GM21390 (cell line): ENCODE measurements around the gene DPP10.

Experiments used
- ATAC-seq: cut with Tn5 transposase; IDR thresholded peaks from one replicate; pipeline ENCODE4 v1.9.1; 2021; ENCODE audit not compliant: unreplicated experiment

DPP10 gene

DNA sequence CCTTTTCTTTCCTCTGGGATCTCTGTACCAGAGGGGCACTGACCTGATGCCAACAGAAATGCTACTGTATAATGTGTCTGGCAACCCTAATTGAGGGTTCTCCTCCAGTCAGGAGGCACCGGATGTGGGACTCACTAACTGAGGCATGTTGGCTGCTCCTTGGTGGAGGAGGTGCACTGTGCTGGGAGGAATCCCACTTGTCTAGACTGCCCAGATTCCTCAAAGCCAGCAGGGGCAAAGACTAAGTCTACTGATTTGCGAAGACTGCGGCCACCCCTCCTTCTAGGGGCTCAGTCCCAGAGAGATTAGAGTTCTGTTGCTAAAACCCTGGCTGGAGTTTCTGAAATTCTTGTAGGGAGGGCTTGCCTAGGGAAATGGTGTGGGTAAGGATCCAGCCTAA is 1192.1 kb downstream of the DPP10 start:
- no peak for ATAC-seq

- no peak for ATAC-seq
Observed at GRCh38 chr2:115635430-115635829, 1193.0 kb downstream of the DPP10 start.

DNA sequence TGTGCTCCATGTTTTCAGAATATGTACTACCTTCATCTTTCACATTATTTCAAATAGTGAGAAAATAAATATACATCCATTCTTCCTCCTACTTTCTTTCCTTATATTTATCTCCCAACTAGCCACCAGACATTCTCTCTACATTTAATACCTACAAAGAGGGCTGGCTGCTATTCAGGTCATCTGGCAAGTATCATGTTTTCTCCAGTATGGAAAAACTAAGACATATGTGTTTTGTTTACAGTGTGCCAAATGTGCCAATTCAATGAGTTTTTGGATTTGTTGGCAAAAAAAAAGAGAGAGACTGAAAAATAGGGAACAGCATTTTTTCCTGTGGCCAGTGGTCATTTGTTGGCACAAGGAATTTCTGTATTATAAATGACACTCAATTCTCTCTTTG is 1207.3 kb downstream of the DPP10 start:
- no peak for ATAC-seq

- no peak for ATAC-seq
Observed at GRCh38 chr2:115650827-115651226, 1208.4 kb downstream of the DPP10 start.

DNA sequence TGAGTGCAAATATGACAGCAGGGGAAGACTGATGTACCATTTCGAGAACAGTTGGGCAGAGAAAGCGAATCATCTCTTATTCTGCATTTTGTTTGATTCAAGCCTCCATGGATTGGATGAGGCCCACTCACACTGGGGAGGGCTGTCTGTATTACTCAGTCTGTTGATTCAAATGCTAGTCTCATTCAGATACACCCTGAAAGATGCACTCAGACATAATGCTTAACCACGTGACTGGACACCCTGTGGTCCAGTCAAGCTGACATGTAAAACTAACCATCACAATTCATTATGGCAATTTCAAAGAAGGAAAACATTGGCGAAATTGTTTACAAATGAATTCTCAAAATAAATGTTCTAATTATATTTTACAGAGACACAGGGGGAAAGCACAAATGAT is 1210.2 kb downstream of the DPP10 start:
- ATAC-seq, result no peak

DNA sequence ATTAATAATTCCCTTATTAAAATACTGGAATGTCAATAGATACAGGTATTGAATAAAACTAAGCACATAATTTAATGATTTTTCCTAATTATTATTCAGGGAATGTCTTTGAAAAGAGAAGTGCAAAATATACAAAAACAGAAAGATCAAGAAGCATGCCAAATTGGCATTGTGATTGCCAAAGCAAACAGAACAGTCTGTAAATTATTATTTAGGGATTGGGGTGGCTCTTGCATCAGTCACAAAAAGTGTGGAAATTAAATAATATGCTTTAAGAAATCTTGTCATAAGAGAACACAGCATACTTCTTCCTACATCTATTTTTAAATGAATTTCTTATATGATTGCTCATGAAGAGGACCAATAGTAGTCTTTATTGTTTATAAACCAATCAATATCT is 1211.9 kb downstream of the DPP10 start:
- no peak for ATAC-seq

DNA sequence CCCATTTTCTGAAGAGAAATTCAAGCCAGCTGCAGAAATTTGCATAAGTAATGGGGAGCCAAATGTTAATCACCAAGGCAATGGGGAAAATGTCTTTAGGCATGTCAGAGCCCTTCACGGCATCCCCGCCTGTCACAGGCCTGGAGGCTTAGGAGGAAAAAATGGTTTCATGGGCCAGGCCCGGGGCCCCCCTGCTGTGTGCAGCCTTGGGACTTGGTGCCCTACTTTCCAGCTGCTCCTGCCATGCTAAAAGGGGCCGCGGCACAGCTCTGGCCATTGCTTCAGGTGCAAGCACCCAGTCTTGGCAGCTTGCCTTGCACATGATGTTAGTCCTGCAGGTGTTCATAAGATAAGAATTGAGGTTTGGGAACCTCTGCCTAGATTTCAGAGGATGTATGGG is 1235.7 kb downstream of the DPP10 start:
- ATAC-seq, result no peak

DNA sequence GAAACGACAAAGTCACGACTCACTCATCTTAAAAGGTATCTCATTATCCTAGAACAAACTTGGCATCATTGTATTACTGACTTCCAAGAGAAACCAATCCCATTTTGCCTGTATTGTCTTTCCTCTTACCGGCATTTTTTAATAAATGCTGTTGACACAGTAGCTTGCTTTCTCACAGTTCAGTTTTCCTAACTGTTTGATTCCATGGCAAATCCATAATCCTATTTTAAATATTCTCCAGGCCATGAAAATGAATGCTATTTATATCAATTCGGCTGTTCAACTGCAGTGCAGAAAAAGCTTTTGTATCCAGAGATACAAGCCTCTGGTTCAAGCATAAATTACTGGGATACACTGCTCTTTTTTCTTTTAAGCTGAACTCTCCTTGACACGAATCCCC is 1241.9 kb downstream of the DPP10 start:
- no peak for ATAC-seq

GRCh38 chr2:115691409-115691808 is 1249.0 kb downstream of the DPP10 start:
- no peak for ATAC-seq

DNA sequence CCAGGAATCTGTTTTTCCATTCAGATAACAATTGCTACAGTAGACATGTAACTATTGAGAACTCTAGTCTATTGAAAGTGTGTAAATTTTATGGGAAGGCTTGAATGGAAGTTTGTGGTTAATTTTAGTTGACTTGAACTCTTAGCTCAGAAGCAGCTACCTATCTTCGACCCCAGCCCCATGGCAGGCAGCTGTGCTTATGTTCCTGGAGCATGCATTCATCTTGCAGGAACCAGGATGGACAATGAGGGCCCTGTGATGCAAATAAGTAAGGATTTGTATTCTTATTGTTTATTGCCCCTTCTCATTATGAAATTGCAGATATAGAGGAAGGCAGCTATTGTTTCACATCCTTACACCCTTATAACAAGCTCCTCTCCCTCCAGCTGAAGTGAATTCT is 1252.2 kb downstream of the DPP10 start:
- no peak for ATAC-seq

DNA sequence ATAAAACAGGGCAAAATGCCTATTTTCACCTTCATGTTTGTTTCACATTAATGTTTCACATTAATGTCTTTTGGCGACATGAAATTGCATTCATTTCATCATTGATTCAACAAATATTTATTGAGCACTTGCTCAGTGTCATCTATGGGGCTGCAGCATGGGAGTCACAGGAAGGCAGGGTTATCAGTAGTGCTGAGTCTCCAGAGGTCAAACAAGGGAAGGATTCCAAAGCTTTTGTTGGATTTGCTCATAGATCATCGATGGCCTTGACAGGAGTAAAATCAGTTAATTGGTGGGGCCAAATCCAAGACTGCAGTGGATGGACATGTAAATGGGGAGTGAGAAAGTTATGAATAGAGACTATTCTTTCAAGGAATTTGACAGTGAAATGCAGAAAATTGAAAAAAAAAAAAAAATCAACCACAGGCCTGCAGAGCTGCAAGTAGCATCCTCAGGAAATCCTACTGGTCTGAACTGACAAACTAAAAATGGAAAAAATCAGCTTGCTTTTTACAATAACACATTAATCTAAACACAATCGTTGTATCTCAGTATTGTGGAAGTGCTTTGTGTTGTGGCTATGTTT is 1290.8 kb downstream of the DPP10 start:
- ATAC-seq, result no peak

DNA sequence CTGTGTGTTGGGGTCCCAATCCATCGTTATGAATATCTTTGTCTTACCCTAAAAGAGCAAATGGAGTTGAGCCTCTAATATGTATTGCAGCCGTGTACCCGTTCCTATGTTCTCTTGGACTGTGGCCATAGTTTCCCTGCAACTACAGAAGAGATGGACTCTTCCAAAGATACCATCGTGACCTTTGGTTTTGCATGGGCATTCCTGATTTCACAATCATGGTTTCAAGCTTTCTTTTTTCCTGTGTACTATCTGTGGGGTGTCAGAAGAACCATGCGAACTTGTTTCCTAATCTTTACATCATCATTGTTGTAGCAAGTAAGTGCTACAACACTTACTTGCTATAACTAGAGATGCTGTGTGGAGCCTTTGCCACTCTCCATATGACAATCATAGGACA is 1295.7 kb downstream of the DPP10 start:
- ATAC-seq, result no peak

DNA sequence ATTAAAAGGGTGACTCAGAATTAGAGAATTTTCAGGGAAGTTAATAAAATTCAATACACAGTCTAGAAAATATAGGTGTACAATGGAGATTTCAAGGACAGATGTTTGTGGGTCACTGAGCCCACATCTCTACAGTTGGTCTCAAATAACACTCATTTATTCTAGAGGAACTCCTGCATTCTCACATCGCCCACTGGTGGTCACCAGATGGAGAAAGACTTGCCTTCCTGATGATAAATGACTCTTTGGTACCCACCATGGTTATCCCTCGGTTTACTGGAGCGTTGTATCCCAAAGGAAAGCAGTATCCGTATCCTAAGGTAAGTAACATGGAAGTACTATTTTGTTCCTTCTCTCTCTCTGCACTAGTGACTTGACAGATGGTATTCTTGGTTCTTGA is 1297.1 kb downstream of the DPP10 start:
- ATAC-seq, result no peak

- ATAC-seq, result no peak
Observed at GRCh38 chr2:115746151-115746550, 1303.7 kb downstream of the DPP10 start.

DNA sequence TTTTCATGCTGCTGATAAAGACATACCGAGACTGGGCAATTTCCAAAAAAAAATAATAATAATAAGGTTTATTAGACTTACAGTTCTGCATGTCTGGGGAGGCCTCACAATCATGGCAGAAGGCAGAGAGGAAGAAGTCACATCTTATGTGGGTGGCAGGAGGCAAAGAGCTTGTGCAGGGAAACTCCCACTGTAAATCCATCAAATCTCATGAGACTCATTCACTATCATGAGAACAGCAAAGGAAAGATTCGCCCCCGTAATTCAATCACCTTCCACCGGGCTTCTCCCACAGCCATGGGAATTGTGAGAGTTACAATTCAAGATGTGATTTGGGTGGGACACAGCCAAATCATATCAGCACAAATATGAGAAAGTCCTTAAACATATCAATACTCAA is 1314.8 kb downstream of the DPP10 start:
- ATAC-seq, result no peak

DNA sequence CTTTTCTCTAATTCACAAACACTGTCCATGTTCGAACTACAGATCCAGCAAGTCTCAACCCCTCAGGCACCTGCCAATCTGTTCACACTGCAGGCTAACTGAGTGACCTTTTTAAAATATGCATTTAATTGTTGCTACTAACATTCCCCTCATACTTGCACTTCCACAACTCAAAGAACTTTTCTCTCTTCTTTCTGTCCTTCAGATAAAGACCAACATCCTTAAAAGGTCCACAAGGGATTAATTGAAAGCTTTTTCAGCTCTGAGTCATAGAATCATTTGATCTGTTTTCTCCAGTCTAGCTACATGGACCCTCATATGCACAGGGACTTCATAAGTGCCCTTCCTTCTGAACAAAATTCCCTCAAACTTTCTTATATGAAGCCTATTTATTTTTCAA is 1321.2 kb downstream of the DPP10 start:
- ATAC-seq, result no peak

DNA sequence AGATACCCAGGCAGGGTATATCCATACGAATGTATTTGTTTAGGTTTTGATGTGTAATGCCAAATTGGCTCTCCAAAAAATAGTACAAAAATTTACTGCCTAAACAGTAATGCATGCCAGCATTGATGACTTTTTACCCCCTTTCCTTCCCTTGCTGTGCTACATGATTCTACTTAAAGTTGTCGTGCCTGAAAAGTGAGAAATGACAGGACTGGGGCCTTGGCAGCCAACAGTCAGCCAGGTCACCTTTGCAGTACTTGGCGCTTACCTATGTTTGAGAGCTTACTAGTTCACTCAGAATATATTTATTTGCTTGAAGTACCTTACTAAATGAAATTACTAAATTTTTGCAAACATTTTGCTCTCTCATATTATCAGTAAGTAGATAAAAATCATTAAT is 1329.1 kb downstream of the DPP10 start:
- ATAC-seq, result no peak

DNA sequence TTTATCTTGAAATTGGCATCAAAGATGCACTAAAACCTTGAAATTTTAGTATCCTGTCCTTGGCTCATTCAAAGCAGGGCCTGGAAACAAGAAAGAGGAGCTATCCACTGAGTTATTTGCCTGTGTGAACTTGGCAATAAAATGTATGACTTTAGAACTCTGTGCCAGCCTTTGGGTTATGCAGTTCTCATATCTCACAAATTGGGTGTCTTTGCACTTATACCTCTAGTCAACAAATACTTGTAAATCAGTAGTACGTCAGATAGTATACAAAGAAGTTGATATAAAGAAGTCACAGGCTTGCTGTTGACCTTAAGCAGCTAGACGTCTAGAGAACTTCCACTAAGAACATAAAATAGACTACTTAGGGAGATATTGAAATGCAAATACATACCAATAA is 1331.9 kb downstream of the DPP10 start:
- ATAC-seq, result no peak

- no peak for ATAC-seq
Observed at GRCh38 chr2:115779085-115779632, 1336.7 kb downstream of the DPP10 start.

GRCh38 chr2:115782286-115782685 is 1339.8 kb downstream of the DPP10 start:
- ATAC-seq, result no peak

DNA sequence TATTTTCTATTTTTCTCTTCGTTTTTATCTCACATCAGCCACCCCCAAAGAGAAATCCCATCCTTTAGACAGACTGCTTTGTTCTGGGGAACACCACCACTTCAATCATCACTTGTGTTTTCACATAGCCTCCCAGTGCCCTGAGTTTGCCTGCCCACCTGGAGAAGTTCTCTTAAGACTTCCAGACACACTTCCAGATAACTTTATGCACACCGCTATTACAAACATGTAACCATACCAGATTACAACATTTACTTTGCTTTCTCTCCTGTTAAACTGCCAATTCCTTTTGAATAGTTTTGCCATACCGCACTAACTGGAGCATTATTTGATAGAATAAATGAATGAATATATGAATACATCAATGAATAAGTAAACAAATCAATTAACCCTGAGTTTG is 1353.6 kb downstream of the DPP10 start:
- ATAC-seq, result no peak

- no peak for ATAC-seq
Observed at GRCh38 chr2:115807276-115807675, 1364.8 kb downstream of the DPP10 start.

DNA sequence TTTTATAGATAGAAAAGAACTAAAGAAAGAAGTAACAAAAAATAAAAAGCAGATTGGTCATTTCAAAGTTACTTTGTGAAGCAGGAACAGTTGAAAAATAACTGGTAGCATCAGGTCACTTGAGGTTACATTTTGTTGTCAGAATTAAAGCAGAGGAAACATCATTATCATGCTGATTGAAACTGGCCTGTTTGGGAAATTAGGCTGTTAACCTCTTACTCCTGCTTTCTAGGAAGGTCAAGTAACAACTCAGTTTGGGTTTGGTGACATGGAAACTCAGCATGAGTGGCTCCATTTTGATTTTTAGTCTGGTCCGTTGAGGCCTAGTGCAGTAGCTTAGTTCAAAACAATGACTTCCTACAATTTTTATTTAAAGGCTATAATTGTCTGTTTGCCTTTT is 1383.5 kb downstream of the DPP10 start:
- no peak for ATAC-seq
